ENCODE measurements around the gene DUSP2.

- TF ChIP-seq, protein P1, sequence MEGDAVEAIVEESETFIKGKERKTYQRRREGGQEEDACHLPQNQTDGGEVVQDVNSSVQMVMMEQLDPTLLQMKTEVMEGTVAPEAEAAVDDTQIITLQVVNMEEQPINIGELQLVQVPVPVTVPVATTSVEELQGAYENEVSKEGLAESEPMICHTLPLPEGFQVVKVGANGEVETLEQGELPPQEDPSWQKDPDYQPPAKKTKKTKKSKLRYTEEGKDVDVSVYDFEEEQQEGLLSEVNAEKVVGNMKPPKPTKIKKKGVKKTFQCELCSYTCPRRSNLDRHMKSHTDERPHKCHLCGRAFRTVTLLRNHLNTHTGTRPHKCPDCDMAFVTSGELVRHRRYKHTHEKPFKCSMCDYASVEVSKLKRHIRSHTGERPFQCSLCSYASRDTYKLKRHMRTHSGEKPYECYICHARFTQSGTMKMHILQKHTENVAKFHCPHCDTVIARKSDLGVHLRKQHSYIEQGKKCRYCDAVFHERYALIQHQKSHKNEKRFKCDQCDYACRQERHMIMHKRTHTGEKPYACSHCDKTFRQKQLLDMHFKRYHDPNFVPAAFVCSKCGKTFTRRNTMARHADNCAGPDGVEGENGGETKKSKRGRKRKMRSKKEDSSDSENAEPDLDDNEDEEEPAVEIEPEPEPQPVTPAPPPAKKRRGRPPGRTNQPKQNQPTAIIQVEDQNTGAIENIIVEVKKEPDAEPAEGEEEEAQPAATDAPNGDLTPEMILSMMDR (IDR thresholded peaks at IDR 0.05; ENCODE audit: low read length) = no peak
- no peak for TF ChIP-seq EZH2 (IDR thresholded peaks at IDR 0.05; ENCODE audit: borderline replicate concordance, low read length)
Observed at GRCh38 chr2:96116424-96116878, 28.8 kb downstream of the DUSP2 start, which contains the start of gene ADRA2B.

Data from OCI-LY1 (cell line).